HAP-1 (cell line): ENCODE measurements around the gene TARBP2.

Source experiments
- DNase-seq, 2 experiments: peaks; one replicate each; pipeline ENCODE4 v3.0.0-alpha.2; 2016 to 2020; ENCODE audit warnings: low spot score in 2 of 2
- H3K27me3 ChIP-seq: fragments of 250-450 bp; sonication (Bioruptor Pico); 2 replicates; pipeline ENCODE4 v1.5.1; 2020; ENCODE audit warnings: low read depth, mild to moderate bottlenecking, moderate library complexity
- H3K36me3 ChIP-seq: fragments of 250-450 bp; sonication (Bioruptor Pico); replicated peaks from 2 replicates; pipeline ENCODE4 v1.5.1; 2020; ENCODE audit warnings: mild to moderate bottlenecking
- H3K4me1 ChIP-seq: fragments of 250-450 bp; sonication (Bioruptor Pico); 2 replicates; pipeline ENCODE4 v1.5.1; 2020; ENCODE audit warnings: mild to moderate bottlenecking
- H3K4me3 ChIP-seq: fragments of 250-450 bp; sonication (Bioruptor Pico); 2 replicates; pipeline ENCODE4 v1.5.1; 2020; ENCODE audit warnings: mild to moderate bottlenecking, moderate library complexity
- H3K9me3 ChIP-seq: fragments of 250-450 bp; sonication (Bioruptor Pico); 2 replicates; pipeline ENCODE4 v1.5.1; 2020; ENCODE audit warnings: mild to moderate bottlenecking, moderate library complexity
- in situ Hi-C: fragments of 300-500 bp; cut with MboI; formaldehyde crosslinking; loops from 3 replicates; pipeline ENCODE4 v1.14.3; 2020; ENCODE audit warnings: low sequenced_read_pairs, inconsistent platforms, mixed read lengths

Gene TARBP2, protein sequence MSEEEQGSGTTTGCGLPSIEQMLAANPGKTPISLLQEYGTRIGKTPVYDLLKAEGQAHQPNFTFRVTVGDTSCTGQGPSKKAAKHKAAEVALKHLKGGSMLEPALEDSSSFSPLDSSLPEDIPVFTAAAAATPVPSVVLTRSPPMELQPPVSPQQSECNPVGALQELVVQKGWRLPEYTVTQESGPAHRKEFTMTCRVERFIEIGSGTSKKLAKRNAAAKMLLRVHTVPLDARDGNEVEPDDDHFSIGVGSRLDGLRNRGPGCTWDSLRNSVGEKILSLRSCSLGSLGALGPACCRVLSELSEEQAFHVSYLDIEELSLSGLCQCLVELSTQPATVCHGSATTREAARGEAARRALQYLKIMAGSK

GRCh38 chr12:53500776-53501614 lies at the start of gene TARBP2:
TARBP2 (plus strand) TSS chr12:53501283; CDS start chr12:53501409, 126 bp downstream.
- H3K4me3 ChIP-seq: peak within 1 kb of the TSS; percentile 66
- H3K36me3 ChIP-seq: peaks cover 6% of the 10 kb centered on the region
- no peaks in the 10 kb centered on the region for H3K9me3 ChIP-seq
- in situ Hi-C loops: loop anchor here (10.0 kb wide), 1 partner anchor 176 kb away; the partner anchor contains the start of gene AAAS
- H3K27me3 ChIP-seq: no peaks in the 10 kb centered on the region
- H3K4me1 ChIP-seq: peaks cover 18% of the 10 kb centered on the region
- peak; percentile 98 for DNase-seq

GRCh38 chr12:53451661-53452158 lies 49.4 kb upstream of the TARBP2 start, which contains the start of gene PCBP2:
PCBP2 (plus strand) TSS chr12:53452102; CDS start chr12:53454801, 2,699 bp downstream.
- peak within 1 kb of the TSS; percentile 96 for H3K4me3 ChIP-seq
- DNase-seq: peak; percentile 98 to 99
- no peaks in the 10 kb centered on the region for H3K27me3 ChIP-seq
- H3K4me1 ChIP-seq: peaks cover 16% of the 10 kb centered on the region
- in situ Hi-C loops: no loop called here
- peaks cover 49% of the 10 kb centered on the region for H3K36me3 ChIP-seq
- no peaks in the 10 kb centered on the region for H3K9me3 ChIP-seq

GRCh38 chr12:53452159-53453077 lies 48.7 kb upstream of the TARBP2 start:
- in situ Hi-C loops: no loop called here
- Histone ChIP-seq H3K9me3 (no peaks in the 10 kb centered on the region), H3K27me3 (no peaks in the 10 kb centered on the region), H3K4me1 (peaks cover 16% of the 10 kb centered on the region), H3K4me3 (peak overlapping the region; percentile 96), H3K36me3 (peaks cover 54% of the 10 kb centered on the region)
- DNase-seq: peak; percentile 49 to 89

GRCh38 chr12:53453953-53454640 lies 47.0 kb upstream of the TARBP2 start:
- in situ Hi-C loops: no loop called here
- peak overlapping the region; percentile 96 for H3K4me3 ChIP-seq
- H3K9me3 ChIP-seq: no peaks in the 10 kb centered on the region
- H3K36me3 ChIP-seq: peaks cover 64% of the 10 kb centered on the region
- peaks cover 16% of the 10 kb centered on the region for H3K4me1 ChIP-seq
- no peak for DNase-seq
- H3K27me3 ChIP-seq: no peaks in the 10 kb centered on the region

DNA sequence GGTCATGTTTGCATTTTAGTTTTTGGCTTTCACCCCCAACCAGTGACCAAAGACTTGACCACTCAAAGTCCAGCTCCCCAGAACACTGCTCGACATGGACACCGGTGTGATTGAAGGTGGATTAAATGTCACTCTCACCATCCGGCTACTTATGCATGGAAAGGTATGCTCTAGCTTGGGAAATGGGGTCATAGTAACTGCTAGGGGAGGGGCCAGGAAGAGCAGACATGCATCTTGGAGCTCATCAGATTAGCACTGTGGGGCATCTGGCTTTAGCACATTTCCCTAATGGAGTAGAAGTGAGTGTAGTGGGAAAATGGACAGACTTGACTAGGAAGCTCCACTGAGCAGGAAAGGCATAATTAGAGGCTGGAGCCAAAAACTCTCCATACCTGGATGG lies 46.4 kb upstream of the TARBP2 start:
- Histone ChIP-seq H3K36me3 (peaks cover 70% of the 10 kb centered on the region), H3K4me1 (peaks cover 16% of the 10 kb centered on the region), H3K9me3 (no peaks in the 10 kb centered on the region), H3K27me3 (no peaks in the 10 kb centered on the region), H3K4me3 (no peak overlapping the region)
- in situ Hi-C loops: no loop called here
- DNase-seq: no peak

DNA sequence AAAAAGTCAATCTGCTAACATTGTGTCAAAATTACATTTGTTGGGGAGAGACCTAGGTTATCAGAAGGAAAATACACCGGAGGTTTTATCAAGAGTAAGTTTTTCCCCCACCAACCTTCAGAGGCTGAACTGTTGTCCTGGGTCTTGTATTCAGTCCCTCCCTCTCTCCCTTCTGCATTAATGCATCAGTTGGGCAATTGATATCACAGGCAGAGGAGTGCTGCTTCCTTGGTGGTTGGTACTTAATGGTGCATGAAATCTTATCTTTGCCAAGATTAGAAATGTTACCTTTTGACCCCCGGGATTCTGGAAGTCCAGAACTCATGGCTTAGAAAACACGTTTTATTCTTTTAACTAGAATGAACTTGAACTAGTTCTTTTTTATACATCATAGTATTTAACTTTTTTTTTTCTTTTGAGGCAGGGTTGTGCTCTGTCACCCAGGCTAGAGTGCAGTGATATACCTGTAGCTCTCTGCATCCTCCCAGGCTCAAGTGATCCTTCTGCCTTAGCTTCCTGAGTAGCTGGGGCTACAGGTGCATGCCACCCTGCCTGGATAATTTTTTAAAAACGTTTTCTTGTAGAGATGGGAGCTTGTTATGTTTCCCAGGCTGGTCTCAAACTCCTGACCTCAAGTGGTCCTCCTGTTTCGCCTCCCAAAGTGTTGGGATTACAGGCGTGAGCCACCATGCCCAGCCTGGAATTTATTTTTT lies 44.3 kb upstream of the TARBP2 start:
- in situ Hi-C loops: no loop called here
- Histone ChIP-seq H3K36me3 (peaks cover 91% of the 10 kb centered on the region), H3K9me3 (no peaks in the 10 kb centered on the region), H3K4me1 (peaks cover 14% of the 10 kb centered on the region), H3K4me3 (no peak overlapping the region), H3K27me3 (no peaks in the 10 kb centered on the region)
- DNase-seq: no peak

- in situ Hi-C loops: no loop called here
- Histone ChIP-seq H3K4me3 (no peak overlapping the region), H3K4me1 (peaks cover 4% of the 10 kb centered on the region)
Measured at GRCh38 chr12:53459097-53459496, 42.0 kb upstream of the TARBP2 start.

DNA sequence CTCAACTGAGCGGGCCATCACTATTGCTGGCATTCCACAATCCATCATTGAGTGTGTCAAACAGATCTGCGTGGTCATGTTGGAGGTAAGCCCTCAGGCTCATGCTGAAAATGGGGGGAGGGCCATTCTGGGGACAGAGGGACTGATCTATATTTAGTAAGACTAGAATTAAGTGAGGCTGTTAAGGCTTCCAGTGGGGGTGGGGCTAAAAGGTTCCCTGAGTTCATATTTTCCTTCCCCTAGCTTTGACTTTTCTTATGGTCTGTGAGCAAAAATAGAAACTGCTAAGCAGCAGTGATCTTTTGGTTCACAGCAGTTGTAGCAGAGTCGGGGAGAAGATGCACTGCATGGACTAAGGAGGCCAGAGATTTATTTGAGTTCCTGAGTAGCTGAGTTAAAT lies 40.0 kb upstream of the TARBP2 start:
- H3K9me3 ChIP-seq: no peaks in the 10 kb centered on the region
- H3K4me3 ChIP-seq: no peak overlapping the region
- in situ Hi-C loops: loop anchor here (5.0 kb wide), 1 partner anchor 429 kb away; no protein-coding TSS in a partner anchor
- peaks cover 100% of the 10 kb centered on the region for H3K36me3 ChIP-seq
- H3K27me3 ChIP-seq: no peaks in the 10 kb centered on the region
- no peak for DNase-seq
- no peaks in the 10 kb centered on the region for H3K4me1 ChIP-seq

More at GRCh38 chr12:53459097-53459496, 42.0 kb upstream of the TARBP2 start:
- no peak for DNase-seq
- H3K27me3 ChIP-seq: no peaks in the 10 kb centered on the region
- no peaks in the 10 kb centered on the region for H3K9me3 ChIP-seq
- H3K36me3 ChIP-seq: peaks cover 100% of the 10 kb centered on the region

- no peaks in the 10 kb centered on the region for H3K27me3 ChIP-seq
- DNase-seq: no peak
- no peaks in the 10 kb centered on the region for H3K9me3 ChIP-seq
- in situ Hi-C loops: loop anchor here (5.0 kb wide), 1 partner anchor 429 kb away; no protein-coding TSS in a partner anchor
- peaks cover 100% of the 10 kb centered on the region for H3K36me3 ChIP-seq
- no peaks in the 10 kb centered on the region for H3K4me1 ChIP-seq
- H3K4me3 ChIP-seq: no peak overlapping the region
Measured at GRCh38 chr12:53461591-53461990, 39.5 kb upstream of the TARBP2 start.

DNA sequence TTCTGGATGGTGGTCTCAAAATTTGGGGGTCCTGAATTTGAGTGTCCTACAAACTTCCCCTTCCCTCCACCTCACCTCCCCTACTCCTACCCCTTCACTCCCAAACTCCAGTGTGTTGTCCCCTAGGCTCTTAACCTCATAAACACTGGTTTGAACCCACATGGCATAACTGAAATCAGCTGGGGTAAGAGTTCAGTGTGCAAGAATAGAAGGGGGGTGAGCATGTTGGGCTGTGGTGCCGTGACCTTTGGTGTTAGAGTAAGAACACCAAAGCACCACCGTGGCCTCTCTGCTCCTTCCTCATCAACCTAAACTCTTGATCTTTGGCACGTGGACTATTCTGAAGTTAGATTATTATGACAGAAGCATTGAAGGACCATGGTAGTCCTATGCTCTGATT lies 38.1 kb upstream of the TARBP2 start:
- no peak for DNase-seq
- no peaks in the 10 kb centered on the region for H3K27me3 ChIP-seq
- H3K9me3 ChIP-seq: no peaks in the 10 kb centered on the region
- H3K36me3 ChIP-seq: peaks cover 100% of the 10 kb centered on the region
- no peak overlapping the region for H3K4me3 ChIP-seq
- no peaks in the 10 kb centered on the region for H3K4me1 ChIP-seq
- in situ Hi-C loops: loop anchor here (5.0 kb wide), 1 partner anchor 431 kb away; no protein-coding TSS in a partner anchor

- no peaks in the 10 kb centered on the region for H3K27me3 ChIP-seq
- H3K4me3 ChIP-seq: no peak overlapping the region
- no peaks in the 10 kb centered on the region for H3K4me1 ChIP-seq
- H3K9me3 ChIP-seq: no peaks in the 10 kb centered on the region
- H3K36me3 ChIP-seq: peaks cover 100% of the 10 kb centered on the region
- no peak for DNase-seq
- in situ Hi-C loops: loop anchor here (5.0 kb wide), 1 partner anchor 432 kb away; no protein-coding TSS in a partner anchor
Measured at GRCh38 chr12:53463802-53464560, 37.1 kb upstream of the TARBP2 start.
